ENCODE data around the gene FSTL5. TPM values are rescaled to one million over a fixed set of nuclear protein-coding genes. Genes with fewer than 3 reads are reported as not detected.

Gene FSTL5
- total RNA-seq, 4 donors from 2014 or later = not detected

DNA sequence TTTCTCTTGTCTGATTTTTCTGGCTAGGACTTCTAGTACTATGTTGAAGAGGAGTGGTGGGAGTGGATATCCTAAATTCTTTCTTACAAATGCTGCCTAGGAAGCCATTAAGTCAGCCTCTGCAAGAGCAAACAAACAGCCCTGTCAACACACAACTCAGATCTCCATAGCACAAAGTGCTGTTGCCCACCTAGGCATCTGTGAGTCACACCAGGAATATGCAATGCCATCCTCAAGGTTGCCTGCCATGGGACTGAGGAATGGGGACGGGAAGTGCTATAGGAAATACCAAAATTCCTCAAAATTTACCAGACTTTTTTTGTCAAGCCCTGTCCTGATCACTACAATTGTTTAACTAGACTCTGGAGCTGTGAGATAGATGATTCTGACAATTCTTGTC is 466.9 kb downstream of the FSTL5 start:
- no peaks in the 10 kb centered on the region for H3K4me1 ChIP-seq
- no peak overlapping the region for H3K27ac ChIP-seq
- H3K4me3 ChIP-seq = no peak overlapping the region
- intact Hi-C loops (cut with DNase I) = no loop called here
- H3K27me3 ChIP-seq = no peaks in the 10 kb centered on the region
- no peak for DNase-seq
- TF ChIP-seq POLR2A (IDR thresholded peaks at IDR 0.05) = no peak
- no peak for TF ChIP-seq CTCF (IDR thresholded peaks at IDR 0.05)
- no peaks in the 10 kb centered on the region for H3K9me3 ChIP-seq
- WGBS, 2 donors = 13 to 47% methylated on average over 1 of the region's 1 CpG
- no peaks in the 10 kb centered on the region for H3K36me3 ChIP-seq

- intact Hi-C loops (cut with DNase I) = no loop called here
- 13 to 14% methylated on average over 2 of the region's 2 CpGs for WGBS, 2 donors
- Histone ChIP-seq H3K9me3 (no peaks in the 10 kb centered on the region), H3K4me1 (no peaks in the 10 kb centered on the region), H3K27me3 (no peaks in the 10 kb centered on the region), H3K27ac (no peak overlapping the region), H3K4me3 (no peak overlapping the region), H3K36me3 (no peaks in the 10 kb centered on the region)
- no peak for DNase-seq
- TF ChIP-seq POLR2A (IDR thresholded peaks at IDR 0.05) (no peak), CTCF (IDR thresholded peaks at IDR 0.05) (no peak)
Measured at GRCh38 chr4:161680146-161680545, 483.7 kb downstream of the FSTL5 start.

GRCh38 chr4:161664740-161665139 is 499.1 kb downstream of the FSTL5 start:
- H3K4me1 ChIP-seq = no peaks in the 10 kb centered on the region
- TF ChIP-seq POLR2A (IDR thresholded peaks at IDR 0.05) (no peak), CTCF (IDR thresholded peaks at IDR 0.05) (no peak)
- intact Hi-C loops (cut with DNase I) = no loop called here
- H3K27ac ChIP-seq = no peak overlapping the region
- H3K9me3 ChIP-seq = peaks cover 0 to 7% (median 0%) of the 10 kb centered on the region in 3 donors
- no peak for DNase-seq
- 85 to 87% methylated on average over 7 of the region's 7 CpGs for WGBS, 2 donors
- H3K36me3 ChIP-seq = no peaks in the 10 kb centered on the region
- H3K4me3 ChIP-seq = no peak overlapping the region
- H3K27me3 ChIP-seq = no peaks in the 10 kb centered on the region

DNA sequence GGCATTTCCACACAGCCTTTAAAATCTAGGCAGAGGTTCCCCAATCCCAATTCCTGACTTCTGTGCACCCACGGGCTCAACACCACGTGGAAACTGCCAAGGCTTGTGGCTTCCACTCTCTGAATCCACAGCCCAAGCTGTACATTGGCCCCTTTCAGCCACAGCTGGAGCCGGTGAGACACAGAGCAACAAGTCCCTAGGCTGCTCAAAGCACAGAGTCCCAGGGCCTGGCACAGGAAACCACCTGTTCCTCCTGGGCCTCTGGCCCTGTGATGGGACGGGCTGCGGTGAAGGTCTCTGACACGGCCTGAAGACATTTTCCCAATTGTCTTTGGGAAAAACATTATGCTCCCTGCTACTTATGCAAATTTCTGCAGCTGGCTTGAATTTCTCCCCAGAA is 500.0 kb downstream of the FSTL5 start:
- H3K9me3 ChIP-seq = peaks cover 0 to 7% (median 0%) of the 10 kb centered on the region in 3 donors
- TF ChIP-seq CTCF (IDR thresholded peaks at IDR 0.05) (no peak), POLR2A (IDR thresholded peaks at IDR 0.05) (no peak)
- H3K4me3 ChIP-seq = no peak overlapping the region
- no peaks in the 10 kb centered on the region for H3K27me3 ChIP-seq
- WGBS, 2 donors = 94 to 100% methylated on average over 1 to 4 of the region's 6 CpGs
- H3K27ac ChIP-seq = no peak overlapping the region
- H3K4me1 ChIP-seq = no peaks in the 10 kb centered on the region
- H3K36me3 ChIP-seq = no peaks in the 10 kb centered on the region
- intact Hi-C loops (cut with DNase I) = no loop called here
- no peak for DNase-seq

- intact Hi-C loops (cut with DNase I) = no loop called here
- no peak for TF ChIP-seq POLR2A (IDR thresholded peaks at IDR 0.05)
- TF ChIP-seq CTCF (IDR thresholded peaks at IDR 0.05) = no peak
- no peak for DNase-seq
- Histone ChIP-seq H3K4me3 (no peak overlapping the region), H3K27me3 (no peaks in the 10 kb centered on the region), H3K36me3 (no peaks in the 10 kb centered on the region), H3K9me3 (peaks cover 0 to 3% (median 0%) of the 10 kb centered on the region in 3 donors), H3K27ac (no peak overlapping the region), H3K4me1 (no peaks in the 10 kb centered on the region)
- WGBS, 2 donors = 77 to 82% methylated on average over 2 of the region's 2 CpGs
Measured at GRCh38 chr4:161658676-161659075, 505.1 kb downstream of the FSTL5 start.

Data from esophagus squamous epithelium (tissue), 5 donors.